Activated CD4-positive, alpha-beta T cell treated with anti-CD3 and anti-CD28 coated beads, Interleukin-2, amount 50 U/mL, for 1 hour (primary cell): ENCODE data around the gene SHISA6.

Source experiments
- DNase-seq: peaks from one replicate; pipeline ENCODE4 v3.0.0-alpha.2; 2020

The SHISA6 gene

GRCh38 chr17:11467639-11468038 is 226.6 kb downstream of the SHISA6 start:
- no peak for DNase-seq

- no peak for DNase-seq
These were observed 244.5 kb downstream of the SHISA6 start for GRCh38 chr17:11485336-11486100.

GRCh38 chr17:11486101-11486867 is 245.3 kb downstream of the SHISA6 start:
- DNase-seq, result no peak

- no peak for DNase-seq
These were observed 245.9 kb downstream of the SHISA6 start for GRCh38 chr17:11486868-11487310.

DNA sequence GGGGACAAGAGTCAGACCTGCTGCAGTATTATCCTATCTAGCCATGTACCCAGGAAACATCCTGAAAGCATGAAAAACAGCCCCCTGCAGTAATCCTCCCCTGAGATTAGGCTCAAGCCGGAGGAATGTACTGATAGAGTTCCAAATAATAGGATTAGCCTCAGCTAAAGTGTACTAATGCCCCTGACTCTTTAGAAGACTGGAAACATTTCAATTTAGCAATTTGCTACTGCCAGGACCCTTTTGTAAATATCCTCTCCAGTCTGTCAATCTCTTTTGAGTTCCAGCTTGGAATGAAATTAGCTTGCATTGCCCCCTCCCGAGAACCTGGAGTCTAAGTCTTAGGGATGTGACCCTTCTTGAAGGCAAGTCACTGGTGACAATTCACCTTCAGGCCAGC is 246.5 kb downstream of the SHISA6 start:
- DNase-seq, result no peak

GRCh38 chr17:11488407-11488806 is 247.4 kb downstream of the SHISA6 start:
- DNase-seq, result no peak

DNA sequence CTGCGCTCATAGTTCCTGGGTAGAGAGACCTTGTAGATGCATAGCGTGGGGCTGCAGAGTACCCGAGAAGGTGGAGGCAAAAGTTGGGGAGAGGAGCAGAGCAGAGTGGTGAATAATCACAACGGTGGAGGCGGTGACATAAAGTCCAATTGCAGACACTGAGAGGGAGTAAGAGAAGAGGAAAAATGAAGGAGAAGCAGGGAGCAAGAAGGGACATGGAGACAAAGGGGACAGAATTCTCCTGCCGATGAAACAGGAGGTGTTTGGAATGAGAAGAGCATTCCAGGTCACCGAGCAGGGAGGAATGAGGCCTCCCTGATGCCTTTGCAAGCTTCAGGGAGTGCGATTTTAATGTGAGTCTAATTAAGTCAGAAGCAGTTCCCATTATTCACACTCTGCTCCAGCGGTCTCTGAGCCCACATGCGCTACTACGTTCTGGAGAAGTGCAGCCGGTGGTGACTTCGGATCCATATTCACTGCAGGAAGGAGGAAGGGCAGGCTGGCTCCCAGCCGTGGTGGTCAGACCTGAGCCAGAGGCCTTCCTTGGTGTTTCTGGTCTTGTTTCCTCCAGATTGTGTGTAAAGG is 249.2 kb downstream of the SHISA6 start:
- no peak for DNase-seq

DNA sequence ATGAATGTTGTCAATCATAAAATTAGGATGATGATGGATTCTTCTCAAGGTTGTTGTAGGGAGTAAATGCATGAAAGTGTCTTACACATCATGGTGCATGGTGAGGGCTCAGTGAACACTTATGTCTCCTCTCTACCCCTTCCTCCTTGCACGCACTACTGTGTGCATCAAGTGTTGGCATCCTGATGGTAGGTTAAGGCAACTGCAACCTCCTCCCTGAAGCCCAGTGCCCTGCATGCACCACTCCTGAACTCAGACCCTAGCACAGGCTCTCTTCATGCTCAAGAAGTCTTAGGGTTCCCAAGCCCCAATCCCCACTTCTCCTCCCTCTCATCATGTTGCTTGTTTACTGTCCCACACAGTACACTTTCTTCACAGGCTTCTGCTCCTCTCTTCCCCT is 251.5 kb downstream of the SHISA6 start:
- no peak for DNase-seq

- DNase-seq, result no peak
These were observed 252.9 kb downstream of the SHISA6 start for GRCh38 chr17:11493936-11494335.

GRCh38 chr17:11495613-11496012 is 254.6 kb downstream of the SHISA6 start:
- no peak for DNase-seq

GRCh38 chr17:11499881-11500280 is 258.9 kb downstream of the SHISA6 start:
- DNase-seq, result no peak

- no peak for DNase-seq
These were observed 262.5 kb downstream of the SHISA6 start for GRCh38 chr17:11503308-11504035.

GRCh38 chr17:11506635-11507034 is 265.6 kb downstream of the SHISA6 start:
- DNase-seq, result no peak

DNA sequence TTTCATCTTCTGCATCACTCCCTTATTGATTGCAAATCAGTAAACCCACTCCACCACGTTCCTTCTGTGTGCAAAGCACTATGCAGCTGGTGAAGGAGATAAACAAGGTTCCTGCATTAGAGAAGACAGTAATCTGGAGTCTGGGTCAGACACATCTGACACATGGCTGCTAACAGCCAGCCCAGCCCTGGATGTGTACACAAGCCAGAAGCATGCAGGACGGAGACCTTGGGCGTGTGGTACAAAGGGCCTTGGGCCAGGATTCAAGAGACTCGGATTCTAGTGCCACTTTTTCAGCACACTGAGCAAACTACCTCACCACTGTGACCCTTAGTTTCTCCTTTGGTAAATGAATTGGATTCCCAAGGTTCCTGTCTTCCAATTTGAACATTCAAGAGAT is 270.7 kb downstream of the SHISA6 start:
- DNase-seq, result no peak

DNA sequence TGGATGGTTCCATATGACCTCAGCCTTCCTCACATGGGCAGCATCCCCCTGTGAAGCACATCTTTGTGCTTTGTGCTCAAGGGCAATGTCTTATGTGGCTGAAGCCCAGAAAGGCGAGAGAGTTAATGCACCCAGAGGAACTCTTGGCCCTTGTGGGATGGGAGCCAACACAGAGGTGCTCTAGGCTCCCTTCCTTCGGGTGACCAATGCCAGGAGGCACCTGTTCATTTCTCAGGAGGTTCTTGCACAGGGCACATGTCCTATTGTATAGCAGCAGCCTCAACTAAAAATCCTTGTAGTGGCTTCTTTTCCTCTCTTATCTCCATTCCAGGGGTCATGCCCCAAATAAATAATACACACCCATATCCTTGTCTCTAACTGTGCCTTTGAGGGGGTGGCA is 273.6 kb downstream of the SHISA6 start:
- no peak for DNase-seq

DNA sequence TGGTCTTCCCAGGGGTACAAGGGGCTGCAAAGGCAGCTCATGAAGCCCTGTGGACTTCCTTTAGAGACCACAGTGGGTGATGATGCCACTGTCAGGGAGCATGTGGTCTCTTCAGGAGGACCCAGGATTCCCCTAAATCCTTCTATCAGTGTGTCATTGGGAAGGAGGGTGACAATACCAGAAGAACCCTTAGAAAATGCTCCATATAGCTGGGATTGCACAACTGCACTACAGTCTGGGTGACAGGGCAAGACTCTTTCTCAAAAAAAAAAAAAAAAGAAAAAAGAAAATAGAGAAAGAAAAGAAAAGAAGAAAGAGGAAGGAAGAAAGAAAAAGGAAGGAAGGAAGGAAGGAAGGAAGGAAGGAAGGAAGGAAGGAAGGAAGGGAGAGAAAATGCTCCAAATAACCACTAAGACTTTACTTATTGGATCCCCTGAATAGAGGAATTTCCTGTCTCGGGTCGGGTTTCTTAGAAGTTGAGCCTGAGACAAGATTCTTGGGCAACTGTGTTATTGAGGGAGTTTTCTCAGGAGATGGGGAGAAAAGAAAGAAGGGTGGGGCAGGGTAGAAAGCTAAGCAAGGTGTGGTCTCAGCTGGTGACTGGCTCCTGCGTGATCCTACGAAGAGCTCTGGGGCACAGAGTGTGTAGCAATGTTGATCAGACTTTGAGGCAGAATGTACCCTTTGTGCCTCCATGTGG is 274.1 kb downstream of the SHISA6 start:
- DNase-seq, result no peak

DNA sequence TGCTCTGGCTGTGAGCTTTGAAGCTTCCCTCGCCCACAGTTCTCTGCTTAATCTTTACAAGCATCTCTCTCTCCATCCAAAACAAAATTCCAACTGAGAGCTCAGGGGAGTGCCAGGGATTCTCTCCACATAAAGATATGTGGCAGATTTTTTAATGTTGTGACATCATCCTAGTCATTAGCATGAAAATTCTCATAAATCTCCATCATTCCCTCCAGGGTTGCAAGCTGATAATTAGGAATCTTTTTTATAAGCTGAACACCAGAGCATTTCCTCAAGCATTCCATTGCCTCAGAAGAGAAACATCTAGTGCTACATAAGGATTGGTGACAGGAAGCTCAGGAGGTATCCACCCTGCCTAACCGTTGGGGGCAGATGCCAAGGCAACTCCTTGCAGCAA is 274.9 kb downstream of the SHISA6 start:
- DNase-seq, result no peak

DNA sequence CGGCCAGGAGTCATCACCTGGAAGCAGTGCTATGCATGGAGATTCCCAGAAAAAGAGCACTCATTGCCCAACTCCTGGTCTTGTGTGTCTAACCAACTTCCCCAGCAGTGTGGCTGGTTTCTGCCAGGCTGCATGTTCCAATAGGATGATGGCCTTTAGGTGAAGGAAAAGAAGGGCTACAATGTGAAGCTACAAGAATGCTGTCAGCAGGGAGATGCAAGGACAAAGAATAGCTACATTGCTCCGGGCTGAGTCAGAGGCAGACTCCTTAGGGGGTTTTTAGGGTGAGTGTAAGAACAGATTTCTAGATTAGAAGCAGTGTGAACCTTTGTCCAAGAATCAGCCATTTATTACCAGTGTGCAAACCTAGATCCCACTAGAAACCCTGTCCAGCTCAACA is 294.2 kb downstream of the SHISA6 start:
- DNase-seq, result no peak

- no peak for DNase-seq
These were observed 297.4 kb downstream of the SHISA6 start for GRCh38 chr17:11538366-11538765.

- DNase-seq, result no peak
These were observed 298.6 kb downstream of the SHISA6 start for GRCh38 chr17:11539637-11540036.

DNA sequence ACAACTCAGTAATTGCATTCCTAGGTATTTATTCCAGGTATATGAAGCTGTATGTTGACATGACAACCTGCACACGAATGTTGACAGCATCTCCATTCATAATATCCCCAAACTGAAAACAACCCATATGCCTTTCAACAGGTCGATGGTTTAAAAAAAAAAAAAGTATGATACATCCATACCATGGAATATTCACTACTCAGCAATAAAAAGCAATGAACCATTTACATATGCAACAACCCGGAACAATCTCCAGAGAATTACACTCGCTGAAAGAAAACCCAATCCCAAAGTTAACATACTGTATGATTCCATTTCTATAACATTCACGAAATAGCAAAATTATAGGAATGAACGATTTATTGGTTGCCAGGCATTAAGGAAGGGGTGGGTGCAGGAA is 304.0 kb downstream of the SHISA6 start:
- no peak for DNase-seq

GRCh38 chr17:11545696-11546095 is 304.7 kb downstream of the SHISA6 start:
- no peak for DNase-seq

- no peak for DNase-seq
These were observed 306.8 kb downstream of the SHISA6 start for GRCh38 chr17:11547853-11548252.
